Stimulated activated CD4-positive, alpha-beta T cell treated with anti-CD3 and anti-CD28 coated beads, TNF-alpha, amount 100 ng/mL, for 4 hours (primary cell): Measurements from ENCODE around the gene ASB14.
"Not testable (repeated sequence)": the region's sequence is repeated elsewhere in the genome, so short reads cannot be mapped to it uniquely, and the experiment has no call there.

ENCODE experiments used
- DNase-seq, 3 experiments: peaks; one replicate each; pipeline ENCODE4 v3.0.0-alpha.2; 2020; ENCODE audit warnings: low read depth in 3 of 3

ASB14 gene

GRCh38 chr3:57292159-57292896 is at the start of gene ASB14:
TSS of gene ASB14 (minus strand) at chr3:57292685. CDS start at chr3:57292033, 652 bp downstream.
- no peak for DNase-seq

GRCh38 chr3:57339071-57339642 is 46.7 kb upstream of the ASB14 start:
- not testable (repeated sequence) for DNase-seq

GRCh38 chr3:57338272-57339070 is 46.0 kb upstream of the ASB14 start:
- DNase-seq, result not testable (repeated sequence)

- no peak for DNase-seq
Observed at GRCh38 chr3:57335283-57335938, 42.9 kb upstream of the ASB14 start.

- no peak for DNase-seq
Observed at GRCh38 chr3:57331078-57331610, 38.7 kb upstream of the ASB14 start.

GRCh38 chr3:57326498-57326897 is 34.0 kb upstream of the ASB14 start:
- DNase-seq, result not testable (repeated sequence)

GRCh38 chr3:57314204-57314603 is 21.7 kb upstream of the ASB14 start:
- DNase-seq, result no peak

- DNase-seq, result no peak
Observed at GRCh38 chr3:57309769-57310360, 17.4 kb upstream of the ASB14 start.

- not testable (repeated sequence) for DNase-seq
Observed at GRCh38 chr3:57303520-57303919, 11.0 kb upstream of the ASB14 start.

- no peak for DNase-seq
Observed at GRCh38 chr3:57298041-57298440, 5.6 kb upstream of the ASB14 start.

GRCh38 chr3:57292897-57293526 is 527 bp upstream of the ASB14 start:
- DNase-seq, result no peak

GRCh38 chr3:57288403-57288802 is 4.1 kb downstream of the ASB14 start:
- DNase-seq, result no peak

- no peak for DNase-seq
Observed at GRCh38 chr3:57287205-57287604, 5.3 kb downstream of the ASB14 start.

GRCh38 chr3:57283334-57283733 is 9.2 kb downstream of the ASB14 start:
- no peak for DNase-seq

- no peak for DNase-seq
Observed at GRCh38 chr3:57281715-57282114, 10.8 kb downstream of the ASB14 start.

- no peak for DNase-seq
Observed at GRCh38 chr3:57279685-57280084, 12.8 kb downstream of the ASB14 start.

- DNase-seq, result no peak
Observed at GRCh38 chr3:57278237-57278636, 14.2 kb downstream of the ASB14 start.

- DNase-seq, result no peak
Observed at GRCh38 chr3:57275393-57275792, 17.1 kb downstream of the ASB14 start.

- no peak for DNase-seq
Observed at GRCh38 chr3:57274845-57275244, 17.6 kb downstream of the ASB14 start.

- DNase-seq, result no peak
Observed at GRCh38 chr3:57268416-57268815, 24.1 kb downstream of the ASB14 start.

GRCh38 chr3:57261929-57262328 is 30.6 kb downstream of the ASB14 start:
- DNase-seq, result no peak
